Naive thymus-derived CD8-positive, alpha-beta T cell (primary cell): ENCODE results near the gene IPP. TPM values are rescaled to one million over a fixed set of nuclear protein-coding genes. Genes with fewer than 3 reads are reported as not detected.

Experiments
- ATAC-seq, 2 donors: fragments of 150-1000 bp; cut with Tn5 transposase in 1 of 2; sonication (Bioruptor Pico), chemical (Tn5 transposase) in 1 of 2; 1 replicate in 1 of 2; 2 replicates in 1 of 2; pipeline ENCODE4 v1.10.0; 2021; ENCODE audit warnings: mild to moderate bottlenecking in 2 of 2, moderate library complexity in 2 of 2
- POLR2A ChIA-PET: fragments of 350-600 bp; sonication (Branson Sonifier 250); formaldehyde crosslinking; loops from one replicate; lab custom pipeline; 2021; ENCODE audit warnings: antibody characterized with exemption; lab: Charles Lee
- DNase-seq, 10 donors: peaks; one replicate each; pipeline versions ENCODE4 v3.0.0 to v3.0.0-alpha.2; 2020 to 2022
- H3K27ac Mint-ChIP-seq, 10 donors: one replicate each; pipeline ENCODE4 v1.8.0; 2020 to 2022; ENCODE audit warnings: mild to moderate bottlenecking in 10 of 10, mixed read lengths in 10 of 10, moderate library complexity in 4 of 10, inconsistent platforms in 1 of 10
- H3K27me3 Mint-ChIP-seq, 5 donors: one replicate each; pipeline ENCODE4 v1.8.0; 2021 to 2022; ENCODE audit warnings: mixed read lengths in 5 of 5
- H3K36me3 Mint-ChIP-seq, 3 donors: one replicate each; pipeline ENCODE4 v1.8.0; 2020 to 2022; ENCODE audit warnings: mixed read lengths in 3 of 3, mild to moderate bottlenecking in 2 of 3, inconsistent platforms in 1 of 3
- H3K4me1 Mint-ChIP-seq, 4 donors: one replicate each; pipeline ENCODE4 v1.8.0; 2021 to 2022; ENCODE audit warnings: mixed read lengths in 4 of 4
- H3K4me3 Mint-ChIP-seq, 10 donors: one replicate each; pipeline ENCODE4 v1.8.0; 2020 to 2022; ENCODE audit warnings: mild to moderate bottlenecking in 10 of 10, mixed read lengths in 10 of 10, moderate library complexity in 6 of 10, inconsistent platforms in 1 of 10
- H3K9me3 Mint-ChIP-seq, 9 donors: one replicate each; pipeline ENCODE4 v1.8.0; 2020 to 2022; ENCODE audit warnings: mixed read lengths in 9 of 9, mild to moderate bottlenecking in 3 of 9, inconsistent platforms in 1 of 9, moderate library complexity in 1 of 9
- polyA plus RNA-seq, 3 donors: library from polyadenylated mRNA; unstranded; fragments of 300-500 nt; fragmentation: Illumina TruSeq; gene quantifications; one replicate each; pipeline ENCODE4 v1.2.3, GENCODE V29; 2021
- total RNA-seq, 8 experiments: library from RNA in 2 of 8; stranded (reverse) in 2 of 8; gene quantifications; one replicate each; pipeline ENCODE4 v1.2.3 and lab custom pipeline; 2021 to 2026

The IPP gene
- total and polyA plus RNA-seq, 5 experiments from 2014 or later: 8.7 to 17.4 (median 14.2) TPM

DNA sequence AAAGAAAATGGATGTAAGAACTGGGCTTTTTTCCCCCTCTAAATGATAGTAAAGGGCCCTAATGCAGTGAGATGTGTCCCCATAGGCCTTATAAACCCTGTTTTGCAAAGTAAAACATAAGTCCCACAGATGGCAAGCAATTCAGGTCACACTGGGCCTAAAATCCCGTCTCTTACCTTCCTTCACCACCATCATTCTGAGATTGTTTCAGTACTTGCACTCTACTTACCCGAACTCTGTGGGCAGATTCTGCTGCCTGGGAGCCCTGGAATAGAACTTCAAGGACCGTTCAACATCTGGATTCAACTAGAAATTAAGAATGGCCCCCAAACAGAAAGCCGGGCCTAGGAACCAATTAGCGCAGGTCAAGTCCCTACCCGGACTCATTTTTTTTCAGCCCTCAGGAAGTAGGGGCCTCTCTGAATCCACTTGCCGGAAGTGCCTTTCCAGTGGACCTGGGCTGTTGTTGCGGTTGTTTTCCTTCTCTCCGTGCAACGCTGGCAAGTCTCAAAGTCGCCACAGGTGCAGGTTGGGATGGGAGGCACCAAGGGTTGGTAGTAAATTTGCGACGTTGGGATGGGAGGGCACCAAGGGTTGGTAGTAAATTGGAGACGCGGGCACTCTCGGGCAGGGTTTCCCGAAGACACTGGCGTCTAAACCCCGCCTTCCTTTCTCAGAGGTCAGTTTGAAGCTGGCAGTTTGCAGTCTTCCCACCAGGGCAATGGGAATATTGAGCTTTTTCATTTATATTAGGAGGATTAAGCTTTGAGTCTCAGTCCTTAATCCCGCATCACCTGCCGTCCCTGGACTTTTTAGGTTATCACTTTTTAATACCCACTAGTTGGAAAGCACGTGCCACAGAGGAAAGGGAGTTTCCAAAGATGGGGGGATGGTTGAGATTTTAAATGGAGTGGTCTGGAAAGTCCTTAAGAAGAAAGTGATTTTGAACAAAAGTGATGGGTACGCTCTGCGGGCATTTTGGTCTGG, 62.4 kb downstream of the IPP start, which contains the start of gene TMEM69:
TSS of gene TMEM69 (plus strand) at position 428 of the 987 bp plus-strand sequence. CDS start 2,888 bp downstream, outside the sequence.
- peaks cover 19 to 59% (median 49%) of the 10 kb centered on the region in 4 donors for H3K4me1 Mint-ChIP-seq
- peak within 1 kb of the TSS; percentile 93 to 100 (median 99) for H3K4me3 Mint-ChIP-seq
- peak within 1 kb of the TSS; percentile 99 to 100 (median 99) for H3K27ac Mint-ChIP-seq
- DNase-seq (peak; percentile 42 to 91 (median 78)), ATAC-seq (no peak)
- POLR2A ChIA-PET: interaction anchor here (0.6 to 2.1 kb wide), 7 partner anchors 104 to 1032 kb away, joined by 3 to 23 read pairs (median 4); partner anchors contain the start of genes BTBD19, MUTYH, NASP and PLK3
- H3K36me3 Mint-ChIP-seq: peaks cover 2 to 17% (median 4%) of the 10 kb centered on the region in 3 donors
- no peaks in the 10 kb centered on the region for H3K9me3 Mint-ChIP-seq
- H3K27me3 Mint-ChIP-seq: no peaks in the 10 kb centered on the region

- H3K4me3 Mint-ChIP-seq: peak overlapping the region; percentile 93 to 100 (median 99)
- no peaks in the 10 kb centered on the region for H3K9me3 Mint-ChIP-seq
- ATAC-seq: peak; percentile 82 to 84
- POLR2A ChIA-PET: interaction anchor here (0.5 to 2.2 kb wide), 18 partner anchors 10 to 1033 kb away, joined by 3 to 23 read pairs (median 5); partner anchors contain the start of genes AKR1A1, BTBD19, CCDC163 and EIF2B3
- H3K4me1 Mint-ChIP-seq: peaks cover 19 to 63% (median 56%) of the 10 kb centered on the region in 4 donors
- no peaks in the 10 kb centered on the region for H3K27me3 Mint-ChIP-seq
- H3K27ac Mint-ChIP-seq: peak overlapping the region; percentile 99 to 100 (median 99)
- peak; percentile 89 to 99 (median 97) for DNase-seq
- H3K36me3 Mint-ChIP-seq: peaks cover 2 to 13% (median 4%) of the 10 kb centered on the region in 3 donors
Observed at GRCh38 chr1:45687014-45687753, 63.3 kb downstream of the IPP start.

DNA sequence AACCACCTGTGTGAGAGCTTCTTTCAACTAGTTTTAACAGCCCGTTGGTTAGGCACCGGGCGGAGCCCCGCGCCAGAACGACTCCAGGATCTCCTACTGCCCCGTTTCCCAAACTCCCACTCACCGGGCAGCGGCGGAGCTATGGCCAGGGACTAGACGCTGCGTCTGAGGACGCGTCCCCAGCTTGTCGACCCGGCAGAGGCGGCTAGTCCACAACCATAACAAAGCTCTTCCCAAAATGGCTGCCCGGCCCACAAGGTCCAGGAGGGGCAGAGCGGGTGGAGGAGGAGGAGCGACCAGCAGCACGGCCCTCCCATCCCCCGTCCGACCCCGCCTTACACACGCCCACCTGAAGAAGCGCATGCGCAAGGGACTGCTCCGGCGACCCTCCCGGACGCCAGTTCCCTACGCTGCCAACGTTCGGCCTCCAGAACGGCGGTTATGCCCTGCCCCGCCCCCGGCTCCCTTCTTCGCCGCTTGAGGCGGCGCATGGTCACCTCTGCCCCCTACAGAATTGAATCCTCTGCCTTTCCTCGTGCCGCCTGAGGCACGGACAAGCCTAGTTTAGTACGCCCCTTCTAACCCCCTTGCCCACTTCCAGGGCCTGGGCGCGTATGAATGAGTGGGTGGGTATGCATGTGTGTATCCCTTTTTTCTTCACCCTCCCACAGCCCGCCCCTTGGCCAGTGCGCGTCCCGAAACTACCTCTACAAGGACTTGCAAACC, 64.0 kb downstream of the IPP start, which contains the start of gene GPBP1L1:
TSS of gene GPBP1L1 (minus strand) at position 246 of the 726 bp plus-strand sequence. CDS start 27,446 bp downstream, outside the sequence.
- Mint-ChIP-seq H3K4me1 (peaks cover 19 to 66% (median 59%) of the 10 kb centered on the region in 4 donors), H3K27me3 (no peaks in the 10 kb centered on the region), H3K9me3 (no peaks in the 10 kb centered on the region), H3K27ac (peak within 1 kb of the TSS; percentile 99 to 100 (median 99)), H3K4me3 (peak within 1 kb of the TSS; percentile 93 to 100 (median 99)), H3K36me3 (peaks cover 2 to 10% (median 4%) of the 10 kb centered on the region in 3 donors)
- ATAC-seq (peak; percentile 72), DNase-seq (peak; percentile 94 to 98 (median 98))
- POLR2A ChIA-PET: interaction anchor here (0.5 to 2.2 kb wide), 28 partner anchors 9 to 955 kb away, joined by 3 to 23 read pairs (median 4); partner anchors contain the start of genes AKR1A1, BTBD19, CCDC163 and EIF2B3

GRCh38 chr1:45686015-45686287, 64.5 kb downstream of the IPP start:
- H3K36me3 Mint-ChIP-seq: peaks cover 2 to 8% (median 4%) of the 10 kb centered on the region in 3 donors
- ATAC-seq (peak; percentile 15 to 18), DNase-seq (peak in 9 of 10 donors; percentile 51 to 86 (median 64))
- H3K4me1 Mint-ChIP-seq: peaks cover 22 to 69% (median 61%) of the 10 kb centered on the region in 4 donors
- H3K9me3 Mint-ChIP-seq: no peaks in the 10 kb centered on the region
- H3K27ac Mint-ChIP-seq: peak overlapping the region; percentile 99 to 100 (median 99)
- H3K27me3 Mint-ChIP-seq: no peaks in the 10 kb centered on the region
- H3K4me3 Mint-ChIP-seq: peak overlapping the region; percentile 93 to 100 (median 99)
- POLR2A ChIA-PET: interaction anchor here (0.6 to 2.2 kb wide), 22 partner anchors 9 to 954 kb away, joined by 3 to 23 read pairs (median 4); partner anchors contain the start of genes AKR1A1, CCDC163, HECTD3 and MMACHC

DNA sequence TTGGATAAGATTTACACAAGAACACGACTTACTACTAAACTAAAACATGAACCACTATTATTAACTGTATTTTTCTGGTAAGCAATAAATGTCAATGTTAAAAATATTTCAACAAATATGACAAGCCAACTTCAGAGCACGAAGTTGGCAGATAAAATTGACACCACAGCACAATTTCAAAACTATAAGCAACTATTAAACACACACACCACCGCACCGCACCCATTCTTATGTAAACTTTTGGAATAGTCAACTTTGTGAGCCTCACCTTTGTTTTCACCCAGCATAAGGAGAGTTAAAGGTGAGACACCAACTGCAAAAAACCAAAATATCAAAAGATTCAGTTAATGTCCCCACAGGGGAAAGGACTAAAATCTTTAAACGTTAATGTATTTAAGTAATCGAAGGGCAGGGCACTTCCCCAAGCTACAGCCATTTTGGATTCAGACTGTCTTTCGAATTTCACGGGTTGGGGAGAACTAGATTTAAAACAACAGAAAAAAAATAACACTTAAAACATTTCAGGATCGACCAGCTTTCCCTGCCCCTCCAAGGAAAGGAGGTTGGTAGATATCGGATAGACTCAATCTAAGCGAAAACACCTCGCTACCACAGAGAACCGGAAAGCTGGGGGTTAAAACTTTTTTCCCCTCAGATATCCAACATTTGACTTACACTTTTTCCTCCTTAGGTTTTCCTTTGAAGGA, 65.0 kb downstream of the IPP start:
- DNase-seq (no peak), ATAC-seq (no peak)
- Mint-ChIP-seq H3K4me3 (peak overlapping the region; percentile 93 to 100 (median 99)), H3K36me3 (peaks cover 0 to 9% (median 4%) of the 10 kb centered on the region in 3 donors), H3K4me1 (peaks cover 25 to 73% (median 64%) of the 10 kb centered on the region in 4 donors), H3K27ac (peak overlapping the region; percentile 99 to 100 (median 99)), H3K27me3 (no peaks in the 10 kb centered on the region), H3K9me3 (no peaks in the 10 kb centered on the region)
- POLR2A ChIA-PET: interaction anchor here (0.6 to 2.2 kb wide), 20 partner anchors 9 to 910 kb away, joined by 3 to 23 read pairs (median 4); partner anchors contain the start of genes AKR1A1, CCDC163, HECTD3 and MMACHC

DNA sequence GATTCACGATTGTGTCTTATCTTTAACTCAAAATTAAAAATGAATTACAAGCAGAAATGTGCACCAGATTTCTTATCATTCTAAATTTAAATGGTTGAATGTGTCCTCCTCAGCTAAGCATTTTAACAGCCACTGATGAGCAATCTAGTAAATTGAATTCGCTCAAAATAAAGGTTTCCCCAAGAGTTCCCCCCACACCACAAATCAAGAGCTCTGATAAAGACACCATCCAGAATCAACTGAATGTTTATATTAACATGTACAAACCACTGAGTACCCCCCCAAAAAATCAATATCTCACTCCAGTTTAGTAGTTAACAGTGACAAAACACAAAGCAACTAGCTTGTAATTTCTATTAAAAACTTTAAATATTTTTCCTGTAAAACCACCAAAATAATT, 66.1 kb downstream of the IPP start:
- POLR2A ChIA-PET: interaction anchor here (1.1 kb wide), 1 partner anchor 381 kb away, joined by 3 read pairs; no protein-coding TSS in a partner anchor
- no peaks in the 10 kb centered on the region for H3K9me3 Mint-ChIP-seq
- peaks cover 26 to 76% (median 67%) of the 10 kb centered on the region in 4 donors for H3K4me1 Mint-ChIP-seq
- no peak for DNase-seq
- peak overlapping the region in 6 of 10 donors; percentile 25 to 99 (median 81) for H3K27ac Mint-ChIP-seq
- H3K36me3 Mint-ChIP-seq: peaks cover 0 to 7% (median 4%) of the 10 kb centered on the region in 3 donors
- peak overlapping the region; percentile 93 to 100 (median 99) for H3K4me3 Mint-ChIP-seq
- ATAC-seq: no peak
- H3K27me3 Mint-ChIP-seq: no peaks in the 10 kb centered on the region

DNA sequence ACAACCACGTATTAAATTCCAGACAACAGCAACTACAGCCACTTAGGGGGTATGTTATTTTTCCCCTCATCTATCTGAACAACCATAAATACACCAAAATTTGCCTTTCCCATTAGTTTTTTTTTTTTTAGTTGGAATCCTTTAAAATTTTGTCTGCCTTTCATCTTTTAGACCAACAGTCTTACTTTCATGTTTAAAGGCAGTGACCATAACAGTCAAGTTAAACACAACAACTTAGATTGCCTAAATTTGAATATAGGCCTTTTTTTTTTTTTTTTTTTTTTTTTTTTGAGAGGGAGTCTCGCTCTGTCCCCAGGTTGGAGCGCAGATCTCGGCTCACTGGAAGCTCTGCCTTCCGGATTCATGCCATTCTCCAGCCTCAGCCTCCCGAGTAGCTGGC, 67.5 kb downstream of the IPP start:
- no peak for ATAC-seq
- no peaks in the 10 kb centered on the region for H3K27me3 Mint-ChIP-seq
- no peak for DNase-seq
- H3K4me1 Mint-ChIP-seq: peaks cover 23 to 79% (median 71%) of the 10 kb centered on the region in 4 donors
- POLR2A ChIA-PET: interaction anchor here (0.7 kb wide), 1 partner anchor 64 kb away, joined by 7 read pairs; no protein-coding TSS in a partner anchor
- H3K9me3 Mint-ChIP-seq: no peaks in the 10 kb centered on the region
- H3K4me3 Mint-ChIP-seq: peak overlapping the region in 7 of 10 donors; percentile 7 to 52 (median 33)
- H3K27ac Mint-ChIP-seq: no peak overlapping the region
- peaks cover 0 to 12% (median 4%) of the 10 kb centered on the region in 3 donors for H3K36me3 Mint-ChIP-seq

GRCh38 chr1:45679123-45679522, 71.3 kb downstream of the IPP start:
- H3K36me3 Mint-ChIP-seq: peaks cover 0 to 28% (median 0%) of the 10 kb centered on the region in 3 donors
- H3K9me3 Mint-ChIP-seq: no peaks in the 10 kb centered on the region
- peaks cover 22 to 89% (median 80%) of the 10 kb centered on the region in 4 donors for H3K4me1 Mint-ChIP-seq
- H3K27me3 Mint-ChIP-seq: no peaks in the 10 kb centered on the region
- H3K27ac Mint-ChIP-seq: peak overlapping the region in 1 of 10 donors; percentile 36
- POLR2A ChIA-PET: interaction anchor here (0.8 kb wide), 1 partner anchor 8 kb away, joined by 9 read pairs; no protein-coding TSS in a partner anchor
- ATAC-seq: no peak
- H3K4me3 Mint-ChIP-seq: peak overlapping the region in 9 of 10 donors; percentile 32 to 82 (median 60)
- DNase-seq: no peak

DNA sequence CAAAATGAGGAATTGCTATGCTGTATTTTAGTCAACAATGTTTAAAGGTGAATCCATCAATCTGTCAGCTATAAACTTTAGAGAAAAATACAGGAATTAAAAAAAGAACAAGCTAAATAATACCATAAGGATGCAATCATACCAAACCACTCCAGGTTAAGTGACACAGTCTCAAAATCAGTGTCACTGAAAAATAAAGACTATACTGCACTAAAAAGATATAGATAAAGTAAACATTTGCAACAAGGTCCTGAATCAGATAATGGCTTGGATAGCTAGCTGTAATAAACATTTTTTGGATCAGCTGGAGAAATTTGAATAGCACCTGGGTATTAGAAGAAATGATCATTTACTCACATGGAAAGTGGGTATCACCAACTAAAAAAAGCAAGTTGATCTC, 72.0 kb downstream of the IPP start:
- POLR2A ChIA-PET: no interaction called here

DNA sequence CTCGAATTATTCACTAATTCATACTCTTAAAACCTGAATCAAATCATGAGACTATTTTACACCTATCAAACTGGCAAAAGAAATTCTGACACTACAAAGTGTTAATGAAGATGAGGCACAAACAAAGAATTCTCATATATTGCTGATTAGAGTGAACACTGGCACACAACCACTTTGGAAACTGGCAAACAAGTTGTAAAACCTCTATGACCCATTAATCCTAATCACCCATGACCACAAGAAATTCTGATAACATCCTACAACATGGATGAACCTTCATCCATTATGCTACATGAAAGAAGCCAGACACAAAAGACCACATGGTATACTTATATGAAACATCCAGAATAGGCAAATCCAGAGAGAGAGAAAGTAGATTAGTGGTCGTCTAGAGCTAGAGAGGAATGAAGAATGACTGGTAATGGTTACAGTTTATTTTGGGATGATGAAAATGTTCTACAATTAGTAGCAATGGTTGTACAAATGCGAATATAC, 72.7 kb downstream of the IPP start:
- no peak for ATAC-seq
- DNase-seq: no peak
- POLR2A ChIA-PET: no interaction called here
- Mint-ChIP-seq H3K9me3 (no peaks in the 10 kb centered on the region), H3K4me1 (peaks cover 28 to 95% (median 86%) of the 10 kb centered on the region in 4 donors), H3K27ac (peak overlapping the region in 1 of 10 donors; percentile 66), H3K4me3 (peak overlapping the region in 7 of 10 donors; percentile 4 to 71 (median 26)), H3K27me3 (no peaks in the 10 kb centered on the region), H3K36me3 (peaks cover 0 to 38% (median 1%) of the 10 kb centered on the region in 3 donors)

More for the DNA sequence above, 72.0 kb downstream of the IPP start:
- H3K36me3 Mint-ChIP-seq: peaks cover 0 to 31% (median 0%) of the 10 kb centered on the region in 3 donors
- no peak for DNase-seq
- H3K9me3 Mint-ChIP-seq: no peaks in the 10 kb centered on the region
- peaks cover 23 to 94% (median 84%) of the 10 kb centered on the region in 4 donors for H3K4me1 Mint-ChIP-seq
- H3K27me3 Mint-ChIP-seq: no peaks in the 10 kb centered on the region
- peak overlapping the region in 6 of 10 donors; percentile 3 to 70 (median 51) for H3K4me3 Mint-ChIP-seq
- peak overlapping the region in 2 of 10 donors; percentile 7 to 11 for H3K27ac Mint-ChIP-seq
- no peak for ATAC-seq
